Esophagus (tissue), 2 donors: Measurements from ENCODE around the gene TEAD3. TPM values are rescaled to one million over a fixed set of nuclear protein-coding genes. Genes with fewer than 3 reads are reported as not detected.
A peak's percentile ranks its signal among the peaks of the same experiment; 100 is the strongest.

Source experiments
- H3K27ac ChIP-seq, 2 donors: one replicate each; pipeline ENCODE4 v1.5.1; 2013; ENCODE audit warnings: low read depth in 2 of 2, mild to moderate bottlenecking in 2 of 2, inconsistent platforms in 1 of 2, low read length in 1 of 2, moderate library complexity in 1 of 2
- H3K27me3 ChIP-seq, 2 donors: one replicate each; pipeline ENCODE4 v1.6.1; 2013; ENCODE audit warnings: low read length in 2 of 2, control low read depth in 1 of 2, mild to moderate bottlenecking in 1 of 2; ENCODE audit not compliant: insufficient read depth in 2 of 2, control insufficient read depth in 1 of 2
- H3K36me3 ChIP-seq, 2 donors: one replicate each; pipeline ENCODE4 v1.6.1; 2013; ENCODE audit warnings: low read length in 1 of 2; ENCODE audit not compliant: control insufficient read depth in 2 of 2, insufficient read depth in 2 of 2
- H3K4me1 ChIP-seq, 2 donors: one replicate each; pipeline ENCODE4 v1.6.1; 2013; ENCODE audit warnings: low read length in 1 of 2; ENCODE audit not compliant: control insufficient read depth in 2 of 2, insufficient read depth in 2 of 2
- H3K4me3 ChIP-seq, 2 donors: one replicate each; pipeline ENCODE4 v1.5.1; 2013; ENCODE audit warnings: low read length in 2 of 2, mild to moderate bottlenecking in 2 of 2, low read depth in 1 of 2, moderate library complexity in 1 of 2
- H3K9me3 ChIP-seq, 2 donors: one replicate each; pipeline ENCODE4 v1.6.1; 2013; ENCODE audit warnings: mild to moderate bottlenecking in 2 of 2, low read depth in 1 of 2, low read length in 1 of 2, moderate library complexity in 1 of 2; ENCODE audit not compliant: control insufficient read depth in 2 of 2, insufficient read depth in 1 of 2
- WGBS, 2 donors: extraction: QIAGEN DNeasy Blood & Tissue Kit; methylation state at CpG; one replicate each; pipeline ENCODE4 v1.1.7; 2013; 5-methylcytosine and 5-hydroxymethylcytosine counted together
- polyA plus RNA-seq, 2 donors: library from polyadenylated mRNA; stranded (reverse); fragments of 200-250 nt; gene quantifications; one replicate each; pipeline ENCODE4 v1.2.3, GENCODE V29; 2013
- donor health status: healthy with polysubstance abuse.
- donor health status: Bipolar disorder and iron deficiency.

TEAD3 gene
- polyA plus RNA-seq, 2 donors: 28.6 to 29.1 TPM

DNA sequence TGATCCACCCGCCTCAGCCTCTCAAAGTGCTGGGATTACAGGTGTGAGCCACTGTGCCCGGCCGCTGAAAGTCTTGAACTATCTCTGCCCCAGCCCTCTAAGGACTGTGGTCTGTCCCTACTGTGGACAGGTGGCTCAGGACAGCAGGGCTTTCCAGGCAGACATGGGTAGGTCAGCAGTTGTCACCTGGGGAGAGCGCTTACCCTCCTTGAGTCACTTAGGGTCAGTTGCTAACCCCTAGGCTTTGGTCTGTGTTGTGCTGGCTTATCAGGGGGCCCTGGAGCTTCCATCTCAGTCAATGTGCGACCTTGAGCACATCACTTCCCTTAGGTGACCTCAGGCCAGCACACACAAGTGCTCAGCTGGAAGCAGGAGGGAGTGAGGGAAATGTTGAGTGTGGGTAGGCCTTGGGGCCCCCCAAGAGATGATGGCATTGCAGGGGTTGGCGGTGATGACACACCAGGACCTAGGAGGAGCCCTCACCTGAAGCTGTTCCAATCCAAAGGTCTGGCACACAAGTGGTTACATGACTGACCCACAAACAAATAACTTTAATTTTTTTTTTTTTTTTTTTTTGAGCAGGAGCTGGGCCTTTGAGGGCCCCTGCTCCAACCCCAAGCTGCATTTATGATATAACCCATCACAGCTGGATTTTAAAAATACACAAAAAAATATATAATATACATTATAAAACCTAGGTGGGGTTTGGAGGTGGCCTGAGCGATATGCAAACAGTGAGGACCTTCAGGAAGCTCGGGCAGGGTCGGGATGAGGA, 23.6 kb downstream of the TEAD3 start:
- H3K27ac ChIP-seq: no peak overlapping the region
- H3K27me3 ChIP-seq: no peaks in the 10 kb centered on the region
- peaks cover 0 to 2% of the 10 kb centered on the region in 2 donors for H3K4me1 ChIP-seq
- peaks cover 9 to 47% of the 10 kb centered on the region in 2 donors for H3K36me3 ChIP-seq
- WGBS, 2 donors: 75 to 83% methylated on average over 9 of the region's 9 CpGs
- peaks cover 0 to 1% of the 10 kb centered on the region in 2 donors for H3K9me3 ChIP-seq
- no peak overlapping the region for H3K4me3 ChIP-seq

DNA sequence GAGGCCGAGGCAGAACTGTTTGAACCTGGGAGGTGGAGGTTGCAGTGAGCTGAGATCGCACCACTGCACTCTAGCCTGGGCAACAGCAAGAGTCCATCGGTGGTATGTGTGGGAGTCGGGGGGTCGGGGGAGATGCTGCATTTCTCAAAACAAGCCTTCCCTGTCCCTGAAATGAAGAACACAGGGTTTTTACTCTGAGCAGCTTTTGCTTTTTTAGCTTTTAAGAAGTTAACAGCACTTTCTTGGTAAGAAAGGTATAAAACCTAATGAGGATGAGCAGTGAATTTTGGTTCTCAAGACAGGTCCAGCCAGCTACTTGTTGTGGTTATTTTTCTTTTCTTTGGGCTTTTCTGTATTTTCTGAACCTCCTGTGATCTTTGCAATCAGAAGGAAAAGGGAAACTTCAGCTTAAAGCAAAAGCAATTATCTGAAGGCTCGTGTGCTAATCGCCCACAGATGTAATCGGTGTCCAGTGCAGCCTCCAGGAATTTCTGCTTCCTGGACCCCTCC, 25.0 kb downstream of the TEAD3 start:
- peaks cover 0 to 2% of the 10 kb centered on the region in 2 donors for H3K4me1 ChIP-seq
- peaks cover 9 to 40% of the 10 kb centered on the region in 2 donors for H3K36me3 ChIP-seq
- peak overlapping the region; percentile 28 to 78 for H3K27ac ChIP-seq
- H3K27me3 ChIP-seq: no peaks in the 10 kb centered on the region
- WGBS, 2 donors: 46 to 60% methylated on average over 8 of the region's 8 CpGs
- H3K4me3 ChIP-seq: no peak overlapping the region
- no peaks in the 10 kb centered on the region for H3K9me3 ChIP-seq

DNA sequence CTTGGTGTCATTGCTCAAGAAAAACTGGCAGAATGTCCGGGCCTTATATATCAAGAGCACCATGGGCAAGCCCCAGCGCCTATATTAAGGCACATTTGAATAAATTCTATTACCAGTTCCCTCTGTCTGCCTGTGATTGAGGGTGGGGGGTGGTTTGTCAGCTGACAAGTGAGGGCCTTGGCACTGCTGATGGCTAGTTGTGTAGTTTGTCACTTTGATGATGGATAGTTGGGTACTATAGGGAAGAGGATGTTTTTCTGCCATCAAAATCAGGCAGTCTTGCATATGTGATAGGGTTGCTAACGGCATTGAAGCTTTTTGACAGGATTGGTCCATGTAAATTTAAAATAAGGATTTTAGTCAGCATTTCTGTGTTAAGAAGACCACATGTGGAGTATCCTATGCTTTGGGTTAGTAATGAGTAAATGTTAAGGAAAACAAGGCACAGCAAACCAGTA, 26.2 kb downstream of the TEAD3 start:
- Histone ChIP-seq H3K36me3 (peaks cover 9 to 41% of the 10 kb centered on the region in 2 donors), H3K27ac (peak overlapping the region; percentile 69 to 91), H3K4me1 (peaks cover 0 to 2% of the 10 kb centered on the region in 2 donors), H3K4me3 (peak overlapping the region in 1 of 2 donors; percentile 99), H3K27me3 (no peaks in the 10 kb centered on the region), H3K9me3 (no peaks in the 10 kb centered on the region)
- WGBS, 2 donors: 39 to 50% methylated on average over 3 of the region's 3 CpGs

DNA sequence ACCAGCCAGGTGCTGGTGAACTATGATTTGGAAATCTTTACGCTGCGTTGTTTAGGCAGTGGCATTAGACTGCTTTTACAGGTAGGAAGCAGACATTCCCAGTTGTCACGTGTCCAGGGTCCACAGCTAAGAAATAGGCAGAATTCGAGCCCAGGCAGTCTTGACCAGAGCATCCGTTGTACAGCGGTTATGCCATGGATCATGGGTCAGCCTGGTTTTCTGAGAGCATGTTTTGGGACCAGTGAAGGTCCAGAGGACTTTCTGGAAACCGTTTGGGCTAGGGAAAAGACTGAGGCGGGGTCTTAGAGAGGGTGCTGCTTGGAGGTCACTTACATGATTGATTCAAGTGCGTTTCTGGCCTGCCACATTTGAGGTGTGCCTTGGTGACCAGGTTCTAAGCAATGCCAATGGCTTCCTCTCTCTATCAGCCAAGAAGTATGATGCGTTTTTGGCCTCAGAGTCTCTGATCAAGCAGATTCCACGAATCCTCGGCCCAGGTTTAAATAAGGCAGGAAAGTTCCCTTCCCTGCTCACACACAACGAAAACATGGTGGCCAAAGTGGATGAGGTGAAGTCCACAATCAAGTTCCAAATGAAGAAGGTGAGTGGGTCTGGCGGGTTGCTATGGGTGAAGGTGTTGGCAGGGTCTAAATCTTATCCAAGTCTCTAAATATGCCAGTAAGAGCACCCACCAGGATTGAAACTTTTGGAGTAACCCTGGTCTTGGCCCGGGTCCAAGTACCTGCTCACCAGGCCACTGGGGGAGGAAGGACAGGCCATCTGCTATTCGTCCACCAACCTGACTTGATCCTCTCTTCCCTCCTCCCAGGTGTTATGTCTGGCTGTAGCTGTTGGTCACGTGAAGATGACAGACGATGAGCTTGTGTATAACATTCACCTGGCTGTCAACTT, 26.9 kb downstream of the TEAD3 start:
- H3K4me3 ChIP-seq: peak overlapping the region; percentile 94 to 99
- peaks cover 0 to 2% of the 10 kb centered on the region in 2 donors for H3K4me1 ChIP-seq
- no peaks in the 10 kb centered on the region for H3K27me3 ChIP-seq
- peak overlapping the region; percentile 91 to 97 for H3K27ac ChIP-seq
- 28 to 29% methylated on average over 18 of the region's 18 CpGs for WGBS, 2 donors
- no peaks in the 10 kb centered on the region for H3K9me3 ChIP-seq
- H3K36me3 ChIP-seq: peaks cover 9 to 36% of the 10 kb centered on the region in 2 donors

DNA sequence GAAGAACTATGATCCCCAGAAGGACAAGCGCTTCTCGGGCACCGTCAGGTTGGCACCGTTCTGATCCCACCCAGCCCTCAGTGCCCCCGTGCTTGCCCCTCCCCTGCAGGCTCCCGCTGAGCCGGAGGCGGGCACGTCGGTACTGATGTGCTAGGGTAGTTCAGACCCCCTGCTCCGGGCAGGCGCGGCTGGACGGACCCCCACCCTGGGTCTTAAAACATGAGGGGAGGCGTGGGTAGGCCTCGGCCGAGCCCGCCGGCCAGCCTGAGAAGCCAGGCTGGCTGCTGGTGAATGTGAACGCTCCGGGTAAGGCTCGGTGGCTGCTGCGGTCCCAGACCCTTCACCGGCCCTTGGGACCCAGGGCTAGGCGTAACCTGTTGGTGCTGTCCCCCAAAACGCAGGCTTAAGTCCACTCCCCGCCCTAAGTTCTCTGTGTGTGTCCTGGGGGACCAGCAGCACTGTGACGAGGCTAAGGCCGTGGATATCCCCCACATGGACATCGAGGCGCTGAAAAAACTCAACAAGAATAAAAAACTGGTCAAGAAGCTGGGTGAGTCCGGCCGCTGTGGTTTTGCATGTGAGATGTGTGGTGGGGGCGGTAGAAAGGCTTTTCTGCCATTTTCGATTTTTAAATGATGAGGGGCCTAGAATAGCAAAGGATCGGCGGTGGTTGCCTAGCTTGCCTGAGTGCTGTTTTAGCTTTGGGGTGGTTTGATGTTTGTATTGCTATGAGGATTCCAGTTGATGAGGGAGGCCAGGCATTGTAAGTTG, 27.7 kb downstream of the TEAD3 start:
- Histone ChIP-seq H3K4me1 (peaks cover 0 to 1% of the 10 kb centered on the region in 2 donors), H3K27ac (peak overlapping the region; percentile 91 to 97), H3K4me3 (peak overlapping the region; percentile 94 to 99), H3K27me3 (no peaks in the 10 kb centered on the region), H3K36me3 (peaks cover 9 to 28% of the 10 kb centered on the region in 2 donors), H3K9me3 (no peaks in the 10 kb centered on the region)
- WGBS, 2 donors: 1 to 3% methylated on average over 37 of the region's 37 CpGs

DNA sequence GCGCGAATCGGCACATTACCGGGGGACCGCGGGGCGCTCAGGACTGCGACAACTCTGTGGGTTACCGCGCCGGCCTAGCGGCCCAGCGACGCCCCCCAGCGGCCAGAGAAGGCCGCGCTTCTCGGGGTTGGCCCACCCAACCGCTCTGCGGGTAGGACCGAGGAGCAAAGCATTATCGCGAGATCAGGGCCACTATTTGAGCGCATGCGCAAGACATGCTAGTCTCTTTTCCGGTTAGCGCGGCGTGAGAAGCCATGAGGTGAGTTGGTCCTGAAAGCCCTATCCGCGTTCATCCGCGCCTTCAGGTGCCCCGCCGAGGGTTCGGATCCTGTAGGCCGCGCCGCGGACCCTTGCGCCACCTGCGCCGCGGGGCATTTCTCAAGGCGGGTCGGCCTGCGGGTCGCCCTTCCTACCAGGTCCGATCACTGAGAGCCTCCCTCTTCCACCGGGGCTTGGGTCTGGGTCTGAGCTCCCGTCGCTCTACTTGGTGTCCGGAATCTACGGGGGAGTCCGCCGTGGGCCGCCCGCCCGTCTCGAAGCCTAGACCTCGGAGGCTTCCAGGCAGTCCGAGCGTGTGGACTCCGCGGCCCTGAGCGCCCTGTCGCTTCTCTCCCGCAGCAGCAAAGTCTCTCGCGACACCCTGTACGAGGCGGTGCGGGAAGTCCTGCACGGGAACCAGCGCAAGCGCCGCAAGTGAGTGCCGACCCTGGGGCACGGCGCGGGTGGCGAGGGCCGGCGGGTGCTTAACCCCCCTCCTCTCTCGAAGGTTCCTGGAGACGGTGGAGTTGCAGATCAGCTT, 28.5 kb downstream of the TEAD3 start, which contains the start of gene RPL10A:
RPL10A (plus strand) TSS at position 221 of the 799 bp plus-strand sequence; CDS start at position 255, 34 bp downstream.
- 0% methylated on average over 75 to 86 of the region's 86 CpGs for WGBS, 2 donors
- H3K27me3 ChIP-seq: no peaks in the 10 kb centered on the region
- peak within 1 kb of the TSS; percentile 91 to 97 for H3K27ac ChIP-seq
- H3K4me1 ChIP-seq: no peaks in the 10 kb centered on the region
- no peaks in the 10 kb centered on the region for H3K9me3 ChIP-seq
- H3K4me3 ChIP-seq: peak within 1 kb of the TSS; percentile 94 to 99
- peaks cover 3 to 26% of the 10 kb centered on the region in 2 donors for H3K36me3 ChIP-seq

DNA sequence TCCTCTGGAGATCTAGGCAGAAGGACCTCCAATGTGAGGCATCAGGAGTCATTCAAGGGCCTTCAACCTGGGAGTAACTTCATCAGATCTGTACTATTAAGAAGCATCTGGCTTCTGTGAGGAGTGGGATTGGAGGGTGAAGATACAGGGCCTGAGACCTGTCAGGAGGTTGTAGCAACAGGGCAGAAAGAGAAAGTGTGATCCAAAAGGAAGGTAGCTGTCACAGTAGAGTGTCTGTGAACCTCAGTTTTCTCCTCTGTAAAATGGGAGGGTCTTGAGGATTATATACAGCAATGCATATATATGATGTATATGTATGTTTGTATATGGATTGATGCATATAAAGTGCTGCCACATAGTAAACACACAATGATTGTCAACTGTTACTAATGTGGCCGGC, 31.2 kb downstream of the TEAD3 start:
- Histone ChIP-seq H3K4me3 (no peak overlapping the region), H3K9me3 (no peaks in the 10 kb centered on the region), H3K27me3 (no peaks in the 10 kb centered on the region), H3K27ac (no peak overlapping the region), H3K4me1 (peaks cover 0 to under 1% of the 10 kb centered on the region in 2 donors), H3K36me3 (peaks cover 0 to 21% of the 10 kb centered on the region in 2 donors)
- 100% methylated on average over 1 of the region's 1 CpG for WGBS, 2 donors

DNA sequence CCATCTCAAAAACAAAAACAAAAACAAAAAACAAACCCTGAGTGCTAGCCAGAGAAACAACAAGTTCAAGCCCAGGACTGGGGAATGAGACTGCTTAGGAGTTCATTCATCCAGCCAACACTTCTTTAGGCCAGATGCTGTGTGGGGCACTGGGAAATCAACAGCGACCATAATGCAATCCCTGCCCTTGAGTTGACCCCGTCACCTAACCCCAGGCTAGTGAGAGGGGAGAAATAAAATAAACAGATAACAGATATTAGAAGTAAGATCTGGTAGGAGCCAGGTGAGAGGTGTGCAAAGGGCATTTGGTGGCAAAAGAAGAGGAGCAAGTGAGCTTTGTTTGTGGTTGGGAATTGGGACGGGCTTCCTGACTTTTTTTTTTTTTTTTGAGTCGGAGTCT, 33.6 kb downstream of the TEAD3 start:
- 81 to 93% methylated on average over 3 to 4 of the region's 4 CpGs for WGBS, 2 donors
- H3K4me3 ChIP-seq: no peak overlapping the region
- no peaks in the 10 kb centered on the region for H3K9me3 ChIP-seq
- H3K27me3 ChIP-seq: no peaks in the 10 kb centered on the region
- H3K36me3 ChIP-seq: peaks cover 0 to 21% of the 10 kb centered on the region in 2 donors
- H3K27ac ChIP-seq: no peak overlapping the region
- peaks cover 0 to 4% of the 10 kb centered on the region in 2 donors for H3K4me1 ChIP-seq
